Measurements from ENCODE around the gene USP6NL.

USP6NL gene

GRCh38 chr10:11570751-11571150 lies 40.7 kb downstream of the USP6NL start:
- ATAC-seq (replicated peaks) = no peak
- DNase-seq = no peak
- Mint-ChIP-seq H3K4me3 (no peak overlapping the region), H3K36me3 (ENCODE audit: insufficient read depth) (no peaks in the 10 kb centered on the region), H3K27ac (no peak overlapping the region), H3K4me1 (ENCODE audit: low read depth in 2 of 2) (no peaks in the 10 kb centered on the region), H3K9me3 (no peaks in the 10 kb centered on the region), H3K27me3 (peaks cover 0 to 13% of the 10 kb centered on the region in 2 donors)

- Mint-ChIP-seq H3K9me3 (no peaks in the 10 kb centered on the region), H3K27ac (no peak overlapping the region)
Observed at GRCh38 chr10:11569471-11569870, 42.0 kb downstream of the USP6NL start.

GRCh38 chr10:11568578-11568977 lies 42.9 kb downstream of the USP6NL start:
- ATAC-seq (replicated peaks) (no peak), DNase-seq (no peak)
- Mint-ChIP-seq H3K9me3 (no peaks in the 10 kb centered on the region), H3K4me3 (no peak overlapping the region), H3K27ac (no peak overlapping the region), H3K36me3 (ENCODE audit: insufficient read depth) (no peaks in the 10 kb centered on the region), H3K4me1 (ENCODE audit: low read depth in 2 of 2) (no peaks in the 10 kb centered on the region), H3K27me3 (peaks cover 0 to 6% of the 10 kb centered on the region in 2 donors)

More at GRCh38 chr10:11569471-11569870, 42.0 kb downstream of the USP6NL start:
- ATAC-seq (replicated peaks) (no peak), DNase-seq (no peak)
- H3K27me3 Mint-ChIP-seq = peaks cover under 1 to 6% of the 10 kb centered on the region in 2 donors
- H3K36me3 Mint-ChIP-seq (ENCODE audit: insufficient read depth) = no peaks in the 10 kb centered on the region
- no peaks in the 10 kb centered on the region for H3K4me1 Mint-ChIP-seq (ENCODE audit: low read depth in 2 of 2)
- H3K4me3 Mint-ChIP-seq = no peak overlapping the region

- Mint-ChIP-seq H3K4me1 (ENCODE audit: low read depth in 2 of 2) (no peaks in the 10 kb centered on the region), H3K27me3 (peaks cover 6 to 14% of the 10 kb centered on the region in 2 donors), H3K36me3 (ENCODE audit: insufficient read depth) (no peaks in the 10 kb centered on the region), H3K27ac (no peak overlapping the region), H3K9me3 (no peaks in the 10 kb centered on the region), H3K4me3 (no peak overlapping the region)
- ATAC-seq (replicated peaks) (no peak), DNase-seq (no peak)
Observed at GRCh38 chr10:11564741-11565140, 46.7 kb downstream of the USP6NL start.

- Mint-ChIP-seq H3K27ac (no peak overlapping the region), H3K4me1 (ENCODE audit: low read depth in 2 of 2) (no peaks in the 10 kb centered on the region), H3K9me3 (no peaks in the 10 kb centered on the region), H3K4me3 (no peak overlapping the region), H3K36me3 (ENCODE audit: insufficient read depth) (no peaks in the 10 kb centered on the region), H3K27me3 (peaks cover 6 to 14% of the 10 kb centered on the region in 2 donors)
- DNase-seq (no peak), ATAC-seq (replicated peaks) (no peak)
Observed at GRCh38 chr10:11563936-11564335, 47.5 kb downstream of the USP6NL start.

- Mint-ChIP-seq H3K9me3 (no peaks in the 10 kb centered on the region), H3K36me3 (ENCODE audit: insufficient read depth) (no peaks in the 10 kb centered on the region), H3K27me3 (peaks cover 15 to 21% of the 10 kb centered on the region in 2 donors), H3K4me1 (ENCODE audit: low read depth in 2 of 2) (no peaks in the 10 kb centered on the region), H3K27ac (no peak overlapping the region), H3K4me3 (no peak overlapping the region)
- ATAC-seq (replicated peaks) = no peak
- no peak for DNase-seq
Observed at GRCh38 chr10:11562888-11563287, 48.6 kb downstream of the USP6NL start.

- ATAC-seq (replicated peaks) = peak; percentile 31
Observed at GRCh38 chr10:11560076-11560709, 51.3 kb downstream of the USP6NL start.

GRCh38 chr10:11557967-11558366 lies 53.5 kb downstream of the USP6NL start:
- Mint-ChIP-seq H3K27ac (no peak overlapping the region), H3K9me3 (no peaks in the 10 kb centered on the region), H3K27me3 (peaks cover 38 to 40% of the 10 kb centered on the region in 2 donors), H3K4me1 (ENCODE audit: low read depth in 2 of 2) (peaks cover 0 to 1% of the 10 kb centered on the region in 2 donors), H3K4me3 (no peak overlapping the region), H3K36me3 (ENCODE audit: insufficient read depth) (no peaks in the 10 kb centered on the region)
- no peak for DNase-seq
- ATAC-seq (replicated peaks) = no peak

More at GRCh38 chr10:11560076-11560709, 51.3 kb downstream of the USP6NL start:
- H3K27me3 Mint-ChIP-seq = peaks cover 31 to 33% of the 10 kb centered on the region in 2 donors
- H3K4me1 Mint-ChIP-seq (ENCODE audit: low read depth in 2 of 2) = peaks cover 0 to 1% of the 10 kb centered on the region in 2 donors
- DNase-seq = no peak
- H3K36me3 Mint-ChIP-seq (ENCODE audit: insufficient read depth) = no peaks in the 10 kb centered on the region
- H3K4me3 Mint-ChIP-seq = no peak overlapping the region
- H3K27ac Mint-ChIP-seq = no peak overlapping the region
- H3K9me3 Mint-ChIP-seq = no peaks in the 10 kb centered on the region

- DNase-seq = no peak
- no peak overlapping the region for H3K27ac Mint-ChIP-seq
- no peaks in the 10 kb centered on the region for H3K36me3 Mint-ChIP-seq (ENCODE audit: insufficient read depth)
- no peak overlapping the region for H3K4me3 Mint-ChIP-seq
- peaks cover 38 to 44% of the 10 kb centered on the region in 2 donors for H3K27me3 Mint-ChIP-seq
- no peak for ATAC-seq (replicated peaks)
- H3K4me1 Mint-ChIP-seq (ENCODE audit: low read depth in 2 of 2) = peaks cover 0 to 1% of the 10 kb centered on the region in 2 donors
- no peaks in the 10 kb centered on the region for H3K9me3 Mint-ChIP-seq
Observed at GRCh38 chr10:11557513-11557912, 53.9 kb downstream of the USP6NL start.

- DNase-seq (no peak), ATAC-seq (replicated peaks) (no peak)
- Mint-ChIP-seq H3K27ac (no peak overlapping the region), H3K4me3 (no peak overlapping the region), H3K9me3 (no peaks in the 10 kb centered on the region), H3K36me3 (ENCODE audit: insufficient read depth) (no peaks in the 10 kb centered on the region), H3K27me3 (peaks cover 24 to 45% of the 10 kb centered on the region in 2 donors), H3K4me1 (ENCODE audit: low read depth in 2 of 2) (peaks cover 0 to 1% of the 10 kb centered on the region in 2 donors)
Observed at GRCh38 chr10:11555556-11555955, 55.9 kb downstream of the USP6NL start.

- DNase-seq = no peak
- Mint-ChIP-seq H3K27me3 (peaks cover 24 to 52% of the 10 kb centered on the region in 2 donors), H3K27ac (no peak overlapping the region), H3K36me3 (ENCODE audit: insufficient read depth) (no peaks in the 10 kb centered on the region), H3K4me1 (ENCODE audit: low read depth in 2 of 2) (peaks cover 0 to 1% of the 10 kb centered on the region in 2 donors), H3K4me3 (no peak overlapping the region), H3K9me3 (no peaks in the 10 kb centered on the region)
- no peak for ATAC-seq (replicated peaks)
Observed at GRCh38 chr10:11553773-11554381, 57.6 kb downstream of the USP6NL start.

GRCh38 chr10:11551916-11552602 lies 59.4 kb downstream of the USP6NL start:
- no peak for DNase-seq
- H3K27me3 Mint-ChIP-seq = peaks cover 9 to 42% of the 10 kb centered on the region in 2 donors
- no peak overlapping the region for H3K4me3 Mint-ChIP-seq
- H3K36me3 Mint-ChIP-seq (ENCODE audit: insufficient read depth) = no peaks in the 10 kb centered on the region
- no peaks in the 10 kb centered on the region for H3K9me3 Mint-ChIP-seq
- no peaks in the 10 kb centered on the region for H3K4me1 Mint-ChIP-seq (ENCODE audit: low read depth in 2 of 2)
- H3K27ac Mint-ChIP-seq = no peak overlapping the region
- ATAC-seq (replicated peaks) = no peak

GRCh38 chr10:11551104-11551503 lies 60.3 kb downstream of the USP6NL start:
- H3K4me3 Mint-ChIP-seq = no peak overlapping the region
- H3K36me3 Mint-ChIP-seq (ENCODE audit: insufficient read depth) = no peaks in the 10 kb centered on the region
- H3K27me3 Mint-ChIP-seq = peaks cover 7 to 38% of the 10 kb centered on the region in 2 donors
- DNase-seq (no peak), ATAC-seq (replicated peaks) (no peak)
- no peak overlapping the region for H3K27ac Mint-ChIP-seq
- no peaks in the 10 kb centered on the region for H3K4me1 Mint-ChIP-seq (ENCODE audit: low read depth in 2 of 2)
- no peaks in the 10 kb centered on the region for H3K9me3 Mint-ChIP-seq

- no peak overlapping the region for H3K27ac Mint-ChIP-seq
- no peak overlapping the region for H3K4me3 Mint-ChIP-seq
- DNase-seq (no peak), ATAC-seq (replicated peaks) (no peak)
- no peaks in the 10 kb centered on the region for H3K4me1 Mint-ChIP-seq (ENCODE audit: low read depth in 2 of 2)
- no peaks in the 10 kb centered on the region for H3K36me3 Mint-ChIP-seq (ENCODE audit: insufficient read depth)
- H3K9me3 Mint-ChIP-seq = no peaks in the 10 kb centered on the region
- H3K27me3 Mint-ChIP-seq = peaks cover 0 to 21% of the 10 kb centered on the region in 2 donors
Observed at GRCh38 chr10:11548768-11549099, 62.7 kb downstream of the USP6NL start.
